Natural killer cell (primary cell): Measurements from ENCODE around the gene FYN. TPM values are rescaled to one million over a fixed set of nuclear protein-coding genes. Genes with fewer than 3 reads are reported as not detected.

ENCODE experiments used
- ATAC-seq, 3 donors: fragments of 150-1000 bp in 2 of 3; fragments of 200-7000 bp in 1 of 3; cut with Tn5 transposase; 1 replicate in 1 of 3; 2 replicates in 2 of 3; pipeline ENCODE4 v1.10.0; 2021; ENCODE audit warnings: mild to moderate bottlenecking in 2 of 3, moderate library complexity in 2 of 3
- DNase-seq, 2 donors: peaks; one replicate each; pipeline versions ENCODE4 v3.0.0 to v3.0.0-alpha.2; 2013 to 2021; ENCODE audit warnings: mixed read lengths in 1 of 2
- H3K27ac ChIP-seq: one replicate; pipeline ENCODE4 v1.5.1; 2013; ENCODE audit warnings: mild to moderate bottlenecking, low read length
- H3K27me3 ChIP-seq: one replicate; pipeline ENCODE4 v1.6.1; 2013; ENCODE audit warnings: low read length; ENCODE audit not compliant: control insufficient read depth, insufficient read depth
- H3K36me3 ChIP-seq: one replicate; pipeline ENCODE4 v1.6.1; 2013; ENCODE audit warnings: low read length; ENCODE audit not compliant: control insufficient read depth, insufficient read depth
- H3K4me1 ChIP-seq: one replicate; pipeline ENCODE4 v1.6.1; 2013; ENCODE audit warnings: low read length; ENCODE audit not compliant: control insufficient read depth, insufficient read depth
- H3K4me3 ChIP-seq: one replicate; pipeline ENCODE4 v1.5.1; 2013; ENCODE audit warnings: low read length
- H3K9me3 ChIP-seq: one replicate; pipeline ENCODE4 v1.6.1; 2013; ENCODE audit warnings: low read length; ENCODE audit not compliant: control insufficient read depth, insufficient read depth
- H3K27ac Mint-ChIP-seq, 2 donors: one replicate each; pipeline ENCODE4 v1.8.0; 2022; ENCODE audit warnings: mild to moderate bottlenecking in 2 of 2, mixed read lengths in 2 of 2, moderate library complexity in 1 of 2
- H3K27me3 Mint-ChIP-seq, 2 donors: one replicate each; pipeline ENCODE4 v1.8.0; 2022; ENCODE audit warnings: low read depth in 2 of 2, mixed read lengths in 2 of 2
- H3K36me3 Mint-ChIP-seq: one replicate; pipeline ENCODE4 v1.8.0; 2022; ENCODE audit warnings: mixed read lengths
- H3K4me1 Mint-ChIP-seq, 2 donors: one replicate each; pipeline ENCODE4 v1.8.0; 2022; ENCODE audit warnings: mixed read lengths in 2 of 2
- H3K4me3 Mint-ChIP-seq: one replicate; pipeline ENCODE4 v1.8.0; 2022; ENCODE audit warnings: mild to moderate bottlenecking, moderate library complexity, mixed read lengths
- H3K9me3 Mint-ChIP-seq, 2 donors: one replicate each; pipeline ENCODE4 v1.8.0; 2022; ENCODE audit warnings: mixed read lengths in 2 of 2
- CTCF ChIP-seq: fragments of 200-600 bp; IDR thresholded peaks from one replicate; pipeline ENCODE4 v1.8.0; 2022; ENCODE audit warnings: antibody characterized with exemption
- WGBS: methylation state at CpG from one replicate; pipeline ENCODE4 v1.1.7; 2013; ENCODE audit warnings: missing lambda C conversion rate; ENCODE audit not compliant: insufficient coverage; 5-methylcytosine and 5-hydroxymethylcytosine counted together
- intact Hi-C: fragments of 100-400 bp; cut with micrococcal nuclease; formaldehyde crosslinking; loops from one replicate; pipeline ENCODE4 v1.14.2; 2022
- total RNA-seq, 4 donors: library from RNA; stranded (reverse); fragments of 120-200 nt in 1 of 4; gene quantifications; one replicate each; pipeline versions ENCODE4 v1.2.3 to v1.2.4, GENCODE V29; 2013 to 2022

Gene FYN
- total RNA-seq, 3 donors from 2014 or later (not counting 1 experiment from before 2014, with no cell fraction given): 616 to 757 (median 713) TPM

DNA sequence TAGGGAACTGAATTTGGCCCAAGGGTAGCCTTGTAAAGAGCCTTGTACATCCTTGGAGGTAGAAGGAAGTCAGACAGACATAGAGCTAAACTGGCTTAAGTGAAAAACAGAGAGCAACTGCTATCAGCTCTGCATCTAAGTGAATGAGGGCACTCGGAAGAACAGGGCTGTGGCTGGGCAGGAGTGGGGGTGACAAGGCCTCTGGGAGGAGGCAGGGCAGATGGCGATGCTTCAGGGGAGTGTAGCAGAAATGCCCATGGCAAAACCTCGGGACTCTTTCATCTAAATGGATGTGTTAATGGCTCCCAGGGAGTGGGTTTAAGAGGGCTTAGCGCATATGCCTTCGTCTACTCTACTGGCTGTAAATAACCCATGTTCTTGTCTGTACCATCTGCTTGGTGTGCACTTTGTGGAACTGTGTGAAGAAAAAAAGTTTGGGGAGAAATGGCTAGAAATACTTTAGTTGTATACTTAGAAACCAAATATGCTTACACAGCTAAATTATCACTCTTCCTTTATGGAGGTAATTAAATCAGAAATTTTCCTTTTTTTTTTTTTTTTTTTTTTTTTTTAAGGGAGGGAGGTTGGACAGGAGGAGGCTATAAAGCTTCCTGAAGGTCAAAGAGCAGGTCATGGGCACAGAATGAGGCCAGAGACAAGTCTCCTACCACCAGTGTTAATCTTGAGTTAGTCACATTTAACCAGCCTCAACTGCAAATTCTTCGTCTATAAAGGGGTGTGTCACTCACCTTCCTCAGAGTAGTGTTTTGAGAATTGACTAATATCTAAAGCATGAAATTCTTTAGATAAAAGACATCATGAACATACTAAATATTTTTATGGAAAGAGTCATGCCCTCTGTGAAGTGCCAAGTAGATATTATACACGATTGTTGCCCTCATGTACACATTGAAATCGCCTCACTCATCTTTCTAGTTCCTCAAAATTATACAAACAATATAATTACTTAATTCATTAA is 60.9 kb downstream of the FYN start:
- peaks cover 38% of the 10 kb centered on the region for H3K4me1 ChIP-seq
- H3K4me3 ChIP-seq: no peak overlapping the region
- ATAC-seq (no peak), DNase-seq (no peak)
- peaks cover 59 to 75% of the 10 kb centered on the region in 2 donors for H3K4me1 Mint-ChIP-seq
- no peak overlapping the region for H3K27ac ChIP-seq
- H3K9me3 Mint-ChIP-seq: no peaks in the 10 kb centered on the region
- H3K36me3 Mint-ChIP-seq: no peaks in the 10 kb centered on the region
- H3K36me3 ChIP-seq: peaks cover 11% of the 10 kb centered on the region
- H3K27ac Mint-ChIP-seq: peak overlapping the region; percentile 86 to 98
- no peaks in the 10 kb centered on the region for H3K27me3 Mint-ChIP-seq
- no peaks in the 10 kb centered on the region for H3K9me3 ChIP-seq
- intact Hi-C loops: loop anchor here (2.0 kb wide), 1 partner anchor 60 kb away; the partner anchor contains the start of gene FYN
- WGBS: 87% methylated on average over 7 of the region's 8 CpGs
- no peak for TF ChIP-seq CTCF
- H3K27me3 ChIP-seq: no peaks in the 10 kb centered on the region
- H3K4me3 Mint-ChIP-seq: no peak overlapping the region

GRCh38 chr6:111810294-111811131 is 62.7 kb downstream of the FYN start:
- H3K4me1 Mint-ChIP-seq: peaks cover 69 to 82% of the 10 kb centered on the region in 2 donors
- TF ChIP-seq CTCF: no peak
- H3K9me3 Mint-ChIP-seq: no peaks in the 10 kb centered on the region
- Histone ChIP-seq H3K27ac (no peak overlapping the region), H3K9me3 (no peaks in the 10 kb centered on the region), H3K36me3 (peaks cover 16% of the 10 kb centered on the region), H3K4me1 (peaks cover 53% of the 10 kb centered on the region), H3K4me3 (no peak overlapping the region), H3K27me3 (no peaks in the 10 kb centered on the region)
- no peaks in the 10 kb centered on the region for H3K27me3 Mint-ChIP-seq
- peak overlapping the region; percentile 80 to 98 for H3K27ac Mint-ChIP-seq
- intact Hi-C loops: no loop called here
- peak in 1 of 2 donors; percentile 56 for DNase-seq
- H3K36me3 Mint-ChIP-seq: no peaks in the 10 kb centered on the region
- ATAC-seq: peak in 1 of 3 donors; percentile 26
- WGBS: 55% methylated on average over 9 of the region's 10 CpGs
- peak overlapping the region; percentile 49 for H3K4me3 Mint-ChIP-seq

- Histone ChIP-seq H3K9me3 (no peaks in the 10 kb centered on the region), H3K27ac (no peak overlapping the region), H3K27me3 (no peaks in the 10 kb centered on the region), H3K4me1 (peaks cover 61% of the 10 kb centered on the region), H3K36me3 (peaks cover 16% of the 10 kb centered on the region), H3K4me3 (no peak overlapping the region)
- no peak for TF ChIP-seq CTCF
- Mint-ChIP-seq H3K4me3 (peak overlapping the region; percentile 25), H3K27ac (peak overlapping the region; percentile 80 to 98), H3K27me3 (no peaks in the 10 kb centered on the region), H3K4me1 (peaks cover 76 to 90% of the 10 kb centered on the region in 2 donors), H3K9me3 (no peaks in the 10 kb centered on the region), H3K36me3 (no peaks in the 10 kb centered on the region)
- ATAC-seq: no peak
- intact Hi-C loops: loop anchor here (10.0 kb wide), 1 partner anchor 185 kb away; no protein-coding TSS in a partner anchor
- DNase-seq: no peak
Observed at GRCh38 chr6:111809766-111810165, 63.5 kb downstream of the FYN start.
